NCI-H1092 (cell line): ENCODE results near the gene BABAM2.

Experiments used
- DNase-seq: peaks from one replicate; lab custom pipeline; 2025; lab: John Stamatoyannopoulos, UW

BABAM2 gene

DNA sequence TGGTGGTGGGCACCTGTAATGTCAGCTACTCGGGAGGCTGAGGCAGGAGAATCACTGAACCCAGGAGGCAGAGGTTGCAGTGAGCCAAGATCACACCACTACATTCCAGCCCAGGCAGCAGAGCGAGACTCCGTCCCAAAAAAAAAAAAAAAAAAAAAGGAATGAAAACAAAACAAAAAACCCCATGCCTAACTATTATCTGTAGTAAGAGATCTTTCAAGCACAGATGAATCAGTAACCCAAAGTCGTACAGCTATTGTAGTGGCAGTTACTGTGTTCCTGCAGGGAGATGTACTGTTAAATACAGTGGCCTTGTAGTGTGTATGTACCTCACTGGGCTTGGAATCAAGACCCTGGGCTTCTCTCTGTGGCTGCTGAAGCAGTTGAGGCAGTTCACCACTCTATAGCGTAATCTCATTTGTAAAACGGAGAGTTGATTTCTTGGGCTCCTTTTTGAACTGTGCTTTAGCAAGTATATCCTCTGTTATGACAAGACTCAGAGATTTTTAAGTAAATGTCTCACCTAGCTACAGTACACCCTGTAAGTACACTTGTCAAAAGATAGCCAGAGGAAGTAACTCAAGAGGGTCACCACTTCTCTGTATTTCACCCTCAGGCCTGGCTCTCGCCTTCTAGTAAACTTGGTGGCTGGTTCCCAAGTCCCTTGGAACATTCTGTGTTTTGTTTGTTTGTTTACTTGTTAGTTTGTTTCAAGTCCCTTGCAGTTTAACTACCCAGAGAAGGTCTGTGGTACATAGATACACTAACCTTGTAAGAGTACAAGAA is 392.5 kb downstream of the BABAM2 start:
- DNase-seq, result no peak

DNA sequence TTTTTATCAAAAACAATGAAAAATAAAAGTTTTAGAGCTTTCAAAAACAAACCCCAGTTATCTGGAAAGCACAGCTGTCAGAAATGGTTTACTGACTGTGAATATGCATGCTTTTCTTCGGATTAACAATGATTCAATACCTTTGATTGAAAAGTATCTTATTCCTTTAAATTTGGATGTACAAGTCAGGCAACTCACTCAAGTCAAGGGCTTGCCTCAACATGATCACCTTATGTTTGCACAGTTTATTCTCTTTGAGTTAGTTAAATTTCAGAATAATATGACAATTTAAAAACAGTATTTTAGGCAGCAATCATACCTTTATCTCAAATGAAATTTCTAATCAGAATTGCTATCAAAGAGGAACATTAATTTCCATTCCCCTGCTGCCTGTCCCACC is 393.3 kb downstream of the BABAM2 start:
- no peak for DNase-seq

DNA sequence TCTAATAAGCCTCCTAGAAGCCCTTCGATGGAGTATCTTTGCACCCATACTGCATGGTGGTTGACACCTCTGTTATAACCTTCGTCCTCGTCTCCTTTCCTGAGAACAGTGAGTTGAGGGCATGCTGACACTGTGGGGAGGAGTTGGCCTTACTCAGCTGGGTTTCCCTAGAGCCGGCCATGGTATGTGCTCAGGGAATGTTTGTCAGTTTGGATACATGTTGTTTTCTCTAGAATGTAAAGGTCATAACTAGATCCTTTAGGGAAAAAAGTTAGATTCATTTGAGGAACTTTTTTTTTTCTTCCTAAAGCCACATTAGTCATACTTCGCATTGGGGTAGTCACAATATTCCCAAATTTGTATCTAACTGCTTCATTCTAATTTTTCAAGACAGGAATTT is 396.1 kb downstream of the BABAM2 start:
- DNase-seq, result no peak

DNA sequence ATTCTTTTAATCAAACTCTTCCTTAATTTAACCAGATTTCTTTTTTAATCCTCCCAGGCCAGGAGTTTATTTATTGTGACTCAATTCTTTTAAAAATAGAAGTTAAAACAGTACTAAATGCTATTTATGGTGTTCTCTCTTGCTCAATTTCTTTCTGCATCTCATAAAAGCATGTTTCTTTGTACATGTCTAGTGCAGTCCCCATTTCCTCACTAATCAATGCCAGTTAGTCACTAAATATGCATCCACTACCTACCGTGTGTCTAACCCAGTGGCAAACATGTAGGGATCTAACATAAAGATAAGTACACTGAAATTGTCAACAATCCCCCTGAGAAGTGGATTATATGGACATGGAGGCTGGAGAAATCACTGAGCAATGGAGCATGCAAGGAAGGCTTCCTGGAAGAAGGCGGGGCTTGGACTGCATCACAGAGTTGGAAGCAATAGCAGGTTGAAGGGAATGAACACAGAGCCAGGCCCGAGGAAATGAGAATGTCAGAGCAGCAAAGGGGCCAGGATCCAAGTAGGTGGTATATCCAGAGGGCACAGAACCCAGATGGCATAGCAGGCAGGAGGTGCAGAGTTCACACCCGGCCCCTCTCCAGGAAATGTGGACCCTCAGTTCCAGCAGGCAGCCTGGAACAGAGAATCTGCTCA is 396.9 kb downstream of the BABAM2 start:
- no peak for DNase-seq

DNA sequence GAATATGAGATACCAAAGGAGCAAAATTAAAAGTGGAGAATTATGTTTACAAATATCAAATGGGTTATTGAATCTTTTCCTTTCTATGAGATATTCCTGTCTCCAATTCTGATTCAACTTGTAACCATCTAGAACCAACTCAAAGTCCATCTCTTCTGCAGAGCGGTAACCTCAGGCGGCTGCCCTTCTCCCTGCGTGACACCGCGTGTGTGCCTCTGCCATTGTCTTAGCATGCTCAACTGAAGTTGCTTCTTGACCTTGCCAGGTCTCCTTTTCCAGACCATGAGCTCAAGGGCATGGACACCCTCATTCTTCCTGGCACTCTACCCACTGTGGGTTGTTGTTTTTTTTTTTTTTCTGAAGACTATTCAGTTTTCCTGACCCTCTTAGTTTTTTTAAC is 398.1 kb downstream of the BABAM2 start:
- DNase-seq, result no peak

DNA sequence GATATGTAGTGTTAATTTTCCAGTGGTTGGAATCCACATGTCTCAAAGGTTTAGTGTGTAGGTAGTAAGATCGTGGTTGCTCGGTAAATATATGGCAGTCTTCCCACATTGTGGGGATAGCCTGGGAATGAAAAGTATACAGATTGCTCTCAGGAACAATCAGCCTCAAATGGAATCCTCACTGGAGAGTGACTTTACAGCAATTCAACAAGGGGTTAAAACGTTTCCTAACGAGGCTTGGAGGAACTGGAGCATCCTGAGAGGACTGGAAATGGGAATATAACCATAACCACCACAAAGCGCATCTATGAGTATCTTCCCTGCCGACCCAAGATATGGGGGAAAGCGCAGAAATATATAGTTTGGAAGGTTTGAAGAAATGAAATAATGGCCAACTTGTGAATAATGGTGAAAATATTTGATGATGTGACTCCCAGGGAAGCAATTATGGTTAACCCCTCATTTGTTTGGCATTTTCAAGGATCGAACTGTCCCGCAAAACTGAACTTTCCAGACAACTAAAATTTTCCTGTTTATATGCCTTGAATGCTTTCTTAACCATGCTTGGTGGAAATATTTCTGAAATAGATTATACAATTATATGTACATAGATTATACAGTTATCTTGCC is 401.4 kb downstream of the BABAM2 start:
- no peak for DNase-seq

DNA sequence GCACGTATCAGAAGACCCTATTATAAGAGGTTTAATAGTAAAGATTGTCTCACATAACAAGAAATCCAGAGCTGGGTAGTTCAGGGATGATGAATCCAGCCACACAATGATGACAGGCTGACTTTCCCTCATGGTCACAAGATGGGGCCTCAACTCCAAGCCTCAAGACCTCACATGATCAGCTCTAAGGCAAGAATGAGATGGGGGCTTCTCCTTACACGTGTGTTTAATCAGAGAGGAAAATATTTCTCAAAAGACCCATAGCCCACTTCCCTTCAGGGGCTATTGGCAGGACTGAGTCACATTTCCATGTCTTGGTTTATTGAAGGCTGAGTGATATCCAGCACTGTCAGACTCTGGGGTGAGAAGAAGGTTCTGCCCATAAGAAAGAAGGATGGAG is 402.0 kb downstream of the BABAM2 start:
- DNase-seq, result no peak

DNA sequence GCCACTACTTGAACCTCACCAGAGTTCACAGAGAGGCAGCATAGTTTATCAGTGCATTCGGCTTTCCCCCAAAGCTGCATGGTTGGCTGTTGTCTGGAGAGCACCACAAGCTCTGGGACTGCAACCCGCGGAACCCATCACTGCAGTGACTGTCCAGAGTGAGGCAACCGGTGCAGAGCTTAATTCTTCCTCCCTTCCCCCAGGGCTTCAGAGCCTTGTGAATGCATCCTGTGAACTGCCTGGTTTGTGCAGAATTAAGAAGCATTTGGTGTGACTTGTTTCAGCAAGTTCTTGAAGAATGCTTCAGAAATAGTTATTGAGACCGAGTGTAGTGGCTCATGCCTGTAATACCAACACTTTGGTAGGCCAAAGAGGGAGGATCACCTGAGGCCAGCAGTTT is 402.9 kb downstream of the BABAM2 start:
- no peak for DNase-seq

DNA sequence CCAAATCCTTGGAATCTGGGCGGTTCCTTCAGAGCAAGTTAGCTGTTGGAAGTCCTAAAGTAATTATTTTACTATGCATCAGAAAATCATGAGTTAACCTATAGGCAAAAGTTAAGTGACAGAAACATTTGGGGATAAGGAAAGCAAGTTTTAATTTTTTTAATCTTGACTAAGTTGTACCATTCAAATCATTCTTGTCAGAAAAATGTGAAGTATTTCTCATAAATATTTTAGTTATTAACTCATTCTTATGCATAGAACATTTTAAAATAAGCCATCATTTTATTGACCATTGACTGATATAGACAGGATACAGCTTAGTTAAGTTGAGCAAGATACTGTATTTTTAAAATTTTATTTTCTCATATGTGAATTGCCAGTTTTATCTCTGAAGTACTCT is 403.9 kb downstream of the BABAM2 start:
- no peak for DNase-seq

DNA sequence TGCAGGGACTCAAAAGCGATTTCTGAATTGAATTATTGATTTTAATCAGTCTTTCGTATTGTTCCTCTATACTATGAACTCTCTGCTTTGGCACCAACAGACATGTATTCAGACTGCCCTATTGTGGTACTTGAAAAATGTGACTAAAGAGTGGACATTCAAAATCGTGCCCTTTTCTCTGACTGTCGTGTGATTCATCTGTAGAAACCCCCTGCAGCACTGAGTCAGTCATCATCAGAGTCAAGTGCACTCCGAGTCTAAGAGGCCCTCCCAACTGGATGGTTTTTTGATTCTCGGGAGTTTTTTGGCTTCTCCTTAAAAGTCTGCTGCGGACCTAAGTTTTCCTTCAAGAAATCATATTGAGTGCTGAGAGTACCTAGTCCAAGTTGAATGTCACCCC is 405.7 kb downstream of the BABAM2 start:
- DNase-seq, result no peak

DNA sequence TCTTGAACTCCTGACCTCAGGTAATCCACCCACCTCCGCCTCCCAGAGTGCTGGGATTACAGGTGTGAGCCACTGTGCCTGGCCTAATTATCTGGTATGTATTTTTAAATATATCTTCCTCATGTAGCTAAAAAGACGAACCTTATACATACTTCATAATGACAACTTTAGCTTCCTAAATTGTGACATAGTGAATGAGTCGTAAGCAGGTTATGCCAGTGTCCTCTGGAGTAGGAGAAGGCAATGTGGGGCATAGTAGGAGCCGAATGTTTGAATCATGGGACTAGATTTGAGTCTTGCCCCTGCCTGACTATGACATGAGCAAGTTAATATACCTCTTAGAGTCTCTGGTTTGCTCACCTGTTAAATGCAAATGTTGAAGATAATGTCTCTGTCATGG is 406.4 kb downstream of the BABAM2 start:
- no peak for DNase-seq

DNA sequence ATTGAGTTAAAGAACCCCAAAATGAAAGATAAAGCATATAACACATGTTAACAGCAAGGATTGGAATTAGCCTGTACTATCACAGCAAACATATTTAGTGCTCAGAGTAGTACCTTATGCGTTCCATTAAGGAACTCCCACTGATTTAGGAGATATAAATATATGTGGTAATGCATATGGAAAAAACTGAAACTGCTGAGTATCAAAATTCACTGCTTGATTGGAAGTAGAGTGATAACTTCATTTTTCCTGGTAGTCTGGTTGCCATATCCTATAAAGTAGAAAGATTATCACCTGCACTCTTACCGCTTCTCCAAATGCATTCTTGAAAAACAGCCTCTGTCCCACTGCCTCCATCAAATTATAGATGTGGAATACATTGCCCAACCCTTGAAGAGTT is 407.0 kb downstream of the BABAM2 start:
- no peak for DNase-seq

DNA sequence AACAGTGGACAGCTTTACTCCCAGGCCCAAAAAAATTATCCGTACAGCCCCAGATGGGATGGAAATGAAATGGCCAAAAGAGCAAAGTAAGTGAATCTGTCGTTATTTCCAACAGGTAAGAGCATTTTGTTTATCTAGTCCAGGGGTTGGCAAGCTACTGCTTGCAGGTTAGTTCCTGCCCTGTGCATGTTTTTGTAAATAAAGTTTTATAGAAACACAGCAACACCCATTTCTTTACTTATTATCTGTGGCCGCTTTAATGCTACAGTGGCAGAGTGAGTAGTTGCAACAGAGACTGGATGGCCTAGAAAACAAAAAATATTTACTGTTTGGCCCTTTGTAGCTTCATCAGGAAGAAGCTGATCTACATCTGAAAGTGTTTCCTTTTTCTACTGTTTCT is 407.9 kb downstream of the BABAM2 start:
- no peak for DNase-seq

DNA sequence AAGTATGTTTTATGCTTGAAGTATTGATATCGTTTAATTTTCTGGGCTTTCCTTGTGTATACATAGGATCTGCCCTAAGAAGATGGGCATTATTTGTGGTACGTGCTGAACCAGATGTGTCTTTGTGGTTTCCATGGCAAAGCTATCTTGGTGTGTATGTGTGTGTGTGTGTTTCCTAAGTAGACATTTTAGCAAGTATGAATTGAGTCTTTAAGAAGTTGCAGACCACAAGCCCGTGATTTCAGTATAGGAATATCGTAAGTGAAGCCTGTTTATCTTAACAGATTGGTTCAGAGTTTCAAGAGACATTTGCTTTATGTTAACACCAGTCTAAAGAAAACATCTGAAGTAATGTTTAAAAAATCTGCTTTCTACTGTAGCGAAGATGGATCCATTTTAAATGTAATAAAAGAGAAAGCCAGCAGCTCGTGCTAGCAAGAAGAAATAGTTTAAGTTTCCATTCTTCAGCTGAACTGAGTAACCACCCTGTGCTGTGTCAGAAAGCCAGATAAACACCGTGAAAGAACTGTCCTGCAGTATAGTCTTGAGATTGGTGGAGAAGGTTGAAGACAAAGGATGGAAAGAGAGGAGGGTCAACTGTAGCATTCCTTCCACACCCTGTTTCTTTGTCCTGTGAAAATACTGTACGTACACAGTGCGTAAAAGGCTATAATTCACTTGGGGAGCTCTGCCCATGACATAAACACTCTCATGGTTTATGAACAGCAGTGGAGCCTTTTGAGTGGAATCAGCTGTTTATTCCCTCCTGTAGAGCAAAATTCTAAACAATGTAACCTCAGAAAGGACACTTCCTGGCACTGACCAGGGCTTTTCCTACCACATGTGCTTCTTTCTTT is 410.2 kb downstream of the BABAM2 start:
- no peak for DNase-seq

DNA sequence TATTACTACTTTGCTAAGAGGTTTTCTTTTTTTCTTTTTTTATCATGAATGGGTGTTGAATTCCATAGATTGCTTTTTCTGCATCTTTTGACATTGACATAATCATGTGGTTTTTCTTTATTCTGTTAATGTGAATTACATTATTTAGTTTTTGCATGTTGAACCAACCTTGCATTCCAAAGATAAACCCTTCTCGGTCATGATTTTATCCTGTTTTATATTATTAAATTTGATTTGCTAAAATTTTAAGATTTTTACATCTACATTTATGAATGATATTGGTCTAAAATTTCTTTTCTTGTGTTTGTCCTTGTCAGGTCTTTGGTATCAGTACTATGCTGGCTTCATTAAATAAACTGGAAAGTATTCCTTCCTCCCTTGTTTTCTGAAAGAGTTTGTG is 414.7 kb downstream of the BABAM2 start:
- DNase-seq, result no peak

DNA sequence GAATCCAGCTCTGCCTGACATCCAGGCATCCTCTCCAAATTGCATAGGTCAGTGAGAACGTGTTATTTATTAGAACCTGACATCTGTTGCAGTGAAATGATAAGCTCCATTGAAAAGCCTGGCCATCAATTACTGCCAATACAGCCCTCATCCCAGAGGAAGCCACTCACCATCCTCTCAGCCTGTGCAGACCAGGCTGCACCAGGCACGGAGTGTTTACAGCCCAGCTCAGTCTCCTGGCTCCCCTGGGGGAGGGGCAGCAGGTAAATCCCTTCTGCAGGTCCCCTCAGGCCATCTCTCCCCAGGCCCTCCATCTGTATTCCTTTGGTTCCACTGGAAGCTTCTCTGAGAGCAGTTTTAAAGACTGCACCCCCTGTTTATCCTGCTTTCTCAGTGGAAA is 419.6 kb downstream of the BABAM2 start:
- no peak for DNase-seq

DNA sequence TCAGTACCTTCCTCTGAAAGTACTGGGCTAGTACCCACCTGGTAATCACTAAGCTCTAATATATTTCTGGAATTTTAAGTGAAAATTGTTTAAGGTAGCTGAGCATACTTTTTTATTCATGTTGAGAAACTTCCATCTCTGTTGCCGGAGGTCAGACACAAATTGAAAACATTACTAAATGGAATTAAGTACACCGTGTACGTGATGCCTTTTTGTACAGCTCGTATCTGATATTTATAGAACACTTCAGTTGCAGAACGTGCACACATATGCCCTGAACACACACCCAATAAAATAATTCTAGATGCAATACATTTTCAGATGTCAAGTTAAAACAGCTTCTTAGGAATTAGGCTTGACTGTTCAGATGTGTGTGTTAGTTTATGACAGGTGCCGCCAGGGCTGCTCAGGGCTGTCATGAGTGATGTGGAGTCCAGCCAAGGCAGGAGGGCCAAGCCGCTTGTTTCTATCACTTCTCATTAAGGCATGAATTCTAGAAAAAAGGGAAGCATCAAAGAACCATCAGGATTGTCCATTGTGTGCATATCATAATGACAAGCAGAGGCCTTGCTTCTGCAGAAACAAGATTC is 421.2 kb downstream of the BABAM2 start:
- DNase-seq, result no peak

DNA sequence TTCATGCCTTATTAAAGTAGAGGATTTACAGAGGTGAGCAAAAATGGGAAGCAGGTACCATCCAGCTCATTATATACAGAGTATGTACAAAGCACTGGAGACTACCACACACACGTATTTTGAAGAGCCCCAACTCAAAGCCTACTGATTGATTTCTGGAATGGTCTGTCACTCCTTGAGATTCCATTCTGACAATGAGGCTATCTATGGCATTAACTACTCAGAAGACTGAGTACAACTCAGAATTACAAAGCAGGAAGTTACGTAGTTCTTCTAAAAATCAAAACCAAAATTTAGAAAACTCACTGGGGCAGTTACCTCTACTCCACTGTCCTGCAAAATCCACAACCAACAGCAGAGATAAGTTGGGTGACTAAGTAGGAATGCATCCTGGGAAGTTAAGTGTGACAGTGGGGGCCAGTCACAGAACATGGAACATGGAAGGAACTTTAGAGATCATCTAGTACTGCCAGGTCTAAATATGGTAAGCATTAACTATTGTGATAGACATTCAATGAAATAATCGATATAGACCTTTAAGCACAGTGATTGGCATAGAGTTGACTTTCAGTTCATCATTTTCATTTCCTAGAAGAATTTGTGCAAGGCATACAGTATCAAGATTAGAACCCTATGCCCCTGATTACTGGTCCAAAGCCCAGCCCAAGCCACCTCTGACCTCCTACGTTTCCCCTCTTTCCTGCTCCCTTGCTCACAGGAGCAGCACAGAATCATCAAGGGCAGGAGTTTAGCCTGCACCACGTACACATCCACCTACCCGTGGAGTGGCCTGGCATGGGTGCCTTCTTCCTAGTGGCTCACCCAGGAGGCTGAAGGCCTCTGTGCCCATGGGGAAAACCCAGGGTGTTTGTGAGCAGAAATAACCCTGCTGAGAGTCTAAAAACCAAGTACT is 422.0 kb downstream of the BABAM2 start:
- no peak for DNase-seq

DNA sequence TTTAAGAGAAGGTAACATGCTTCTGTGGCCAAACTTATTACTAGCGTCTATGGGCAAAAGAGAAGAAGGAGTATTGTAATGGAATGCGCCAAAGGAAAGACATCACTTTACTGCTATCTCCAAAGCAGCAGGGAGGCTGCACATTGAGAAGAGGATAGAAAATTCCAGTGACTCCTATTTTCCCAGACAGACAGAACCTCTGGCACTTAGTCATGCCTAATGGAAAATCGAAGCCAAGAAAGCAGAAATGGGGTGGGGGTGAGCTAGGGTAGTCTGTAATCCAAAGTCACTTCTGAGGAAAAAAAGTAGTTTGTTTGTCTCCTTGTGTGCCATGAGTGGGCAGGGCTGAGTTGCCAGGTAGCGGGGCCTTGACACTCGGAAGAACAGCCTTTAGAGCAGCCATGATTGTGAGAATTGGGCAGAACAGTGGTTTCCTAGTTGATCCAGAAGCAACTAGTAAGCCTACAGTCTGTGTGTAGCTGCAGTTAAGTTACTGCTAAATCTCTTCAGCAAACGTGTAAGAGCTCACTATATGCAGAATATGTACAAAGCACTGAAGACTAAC is 422.8 kb downstream of the BABAM2 start:
- no peak for DNase-seq

DNA sequence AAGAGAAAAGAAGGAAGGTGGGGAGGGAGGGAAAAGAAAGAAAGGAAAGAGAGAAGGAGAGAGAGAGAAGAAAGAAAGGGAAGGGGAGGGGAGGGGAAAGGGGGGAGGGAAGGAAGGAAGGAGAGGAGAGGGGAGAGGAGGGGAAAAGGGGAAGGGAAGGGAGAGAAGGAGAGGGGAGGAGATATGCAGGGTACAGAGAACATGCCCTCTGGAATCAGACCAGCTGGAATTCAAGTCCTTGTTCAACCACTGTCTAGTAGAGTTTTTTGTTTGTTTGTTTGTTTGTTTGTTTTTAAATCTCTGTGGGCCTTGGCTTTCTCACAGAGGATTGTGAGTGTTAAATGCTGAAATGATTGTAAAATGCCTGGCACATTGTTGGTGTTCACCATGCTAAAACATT is 424.4 kb downstream of the BABAM2 start:
- no peak for DNase-seq
